Fibroblast of lung (primary cell): Measurements from ENCODE around the gene ALPK3.

Experiments
- EZH2 ChIP-seq: IDR thresholded peaks from 2 replicates; pipeline ENCODE4 v1.5.1; 2012; ENCODE audit warnings: low read length, control low read depth, mild to moderate bottlenecking; ENCODE audit errors: missing control alignments
- TF ChIP-seq, protein P1 (sequence below), 2 donors: IDR thresholded peaks in 1 of 2; conservative IDR thresholded peaks in 1 of 2; 1 replicate in 1 of 2; 2 replicates in 1 of 2; pipeline ENCODE4 v1.5.1; 2011 to 2012; ENCODE audit warnings: low read length in 2 of 2, control low read depth in 1 of 2, inconsistent platforms in 1 of 2, low read depth in 1 of 2, mild to moderate bottlenecking in 1 of 2

- TF ChIP-seq, protein P1, sequence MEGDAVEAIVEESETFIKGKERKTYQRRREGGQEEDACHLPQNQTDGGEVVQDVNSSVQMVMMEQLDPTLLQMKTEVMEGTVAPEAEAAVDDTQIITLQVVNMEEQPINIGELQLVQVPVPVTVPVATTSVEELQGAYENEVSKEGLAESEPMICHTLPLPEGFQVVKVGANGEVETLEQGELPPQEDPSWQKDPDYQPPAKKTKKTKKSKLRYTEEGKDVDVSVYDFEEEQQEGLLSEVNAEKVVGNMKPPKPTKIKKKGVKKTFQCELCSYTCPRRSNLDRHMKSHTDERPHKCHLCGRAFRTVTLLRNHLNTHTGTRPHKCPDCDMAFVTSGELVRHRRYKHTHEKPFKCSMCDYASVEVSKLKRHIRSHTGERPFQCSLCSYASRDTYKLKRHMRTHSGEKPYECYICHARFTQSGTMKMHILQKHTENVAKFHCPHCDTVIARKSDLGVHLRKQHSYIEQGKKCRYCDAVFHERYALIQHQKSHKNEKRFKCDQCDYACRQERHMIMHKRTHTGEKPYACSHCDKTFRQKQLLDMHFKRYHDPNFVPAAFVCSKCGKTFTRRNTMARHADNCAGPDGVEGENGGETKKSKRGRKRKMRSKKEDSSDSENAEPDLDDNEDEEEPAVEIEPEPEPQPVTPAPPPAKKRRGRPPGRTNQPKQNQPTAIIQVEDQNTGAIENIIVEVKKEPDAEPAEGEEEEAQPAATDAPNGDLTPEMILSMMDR (conservative IDR thresholded peaks at IDR 0.05 in 1 of 2, IDR thresholded peaks at IDR 0.05 in 1 of 2; ENCODE audit: low read depth in 1 of 2, low read length in 2 of 2), result no peak
- TF ChIP-seq EZH2, result no peak
These were observed 4.3 kb upstream of the ALPK3 start for GRCh38 chr15:84812842-84813241.
